Amniotic stem cell (primary cell): ENCODE measurements around the gene PRCC.

Source experiments
- DNase-seq: peaks from one replicate; lab custom pipeline; 2025; lab: John Stamatoyannopoulos, UW

PRCC gene

GRCh38 chr1:156796340-156797097 lies 29.2 kb downstream of the PRCC start:
- no peak for DNase-seq

GRCh38 chr1:156797212-156797871 lies 30.0 kb downstream of the PRCC start:
- peak; percentile 27 for DNase-seq

GRCh38 chr1:156801409-156802121 lies 34.2 kb downstream of the PRCC start:
- no peak for DNase-seq

- DNase-seq: no peak
Observed at GRCh38 chr1:156802421-156802935, 35.1 kb downstream of the PRCC start.

GRCh38 chr1:156803086-156803851 lies 35.9 kb downstream of the PRCC start:
- no peak for DNase-seq

- DNase-seq: no peak
Observed at GRCh38 chr1:156804026-156804425, 36.7 kb downstream of the PRCC start.

- DNase-seq: no peak
Observed at GRCh38 chr1:156804572-156805243, 37.4 kb downstream of the PRCC start.

- DNase-seq: no peak
Observed at GRCh38 chr1:156805766-156806511, 38.6 kb downstream of the PRCC start.

- DNase-seq: no peak
Observed at GRCh38 chr1:156806512-156807440, 39.4 kb downstream of the PRCC start.

GRCh38 chr1:156807627-156808026 lies 40.3 kb downstream of the PRCC start:
- no peak for DNase-seq

- DNase-seq: no peak
Observed at GRCh38 chr1:156808186-156809030, 41.1 kb downstream of the PRCC start.

GRCh38 chr1:156809281-156809680 lies 41.9 kb downstream of the PRCC start:
- DNase-seq: no peak

GRCh38 chr1:156809711-156810366 lies 42.5 kb downstream of the PRCC start:
- DNase-seq: no peak

- DNase-seq: no peak
Observed at GRCh38 chr1:156811168-156811567, 43.8 kb downstream of the PRCC start.

GRCh38 chr1:156812293-156812990 lies 45.1 kb downstream of the PRCC start:
- DNase-seq: no peak

- no peak for DNase-seq
Observed at GRCh38 chr1:156813298-156813697, 46.0 kb downstream of the PRCC start.

- DNase-seq: no peak
Observed at GRCh38 chr1:156813750-156814570, 46.6 kb downstream of the PRCC start.
